Measurements from ENCODE around the gene MGMT.

MGMT gene

DNA sequence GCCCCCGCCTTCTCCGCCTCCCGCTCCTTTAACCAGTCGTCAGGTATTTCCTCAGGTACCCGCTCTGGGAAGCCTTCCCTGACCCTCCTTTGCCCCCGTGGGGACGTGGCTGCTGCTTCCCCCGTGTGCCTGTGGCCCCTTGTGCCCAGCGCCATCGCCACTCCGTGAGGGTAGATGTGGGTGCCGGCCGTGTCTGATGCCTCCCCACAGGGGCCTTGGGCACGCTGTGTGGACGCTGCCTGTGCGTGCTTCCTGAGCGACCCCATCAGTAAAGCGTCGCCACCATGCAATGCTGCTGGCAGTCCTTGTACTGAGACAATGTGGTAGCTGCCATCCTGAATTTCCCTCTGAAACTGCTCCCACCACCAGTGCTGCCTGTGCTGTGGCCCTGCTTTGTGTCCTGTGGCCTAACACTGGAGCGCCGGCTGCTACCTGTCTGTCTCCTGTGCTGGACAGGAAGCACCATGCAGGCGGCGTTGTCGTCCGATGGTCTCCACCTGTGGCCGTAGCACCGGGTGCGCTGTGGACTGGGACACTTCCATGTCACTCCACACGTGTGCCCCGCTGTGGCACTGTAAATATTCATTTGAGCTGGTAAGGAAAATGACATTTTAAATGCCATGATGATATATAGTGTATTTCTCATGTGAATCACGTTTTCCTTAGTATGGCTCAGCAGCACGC, 213.8 kb downstream of the MGMT start:
- no peaks in the 10 kb centered on the region for H3K27me3 ChIP-seq (ENCODE audit: insufficient read depth, low read depth, severe bottlenecking)
- H3K27ac ChIP-seq = no peak overlapping the region
- H3K9me3 ChIP-seq (ENCODE audit: severe bottlenecking) = no peaks in the 10 kb centered on the region
- TF ChIP-seq CTCF (IDR thresholded peaks at IDR 0.05; ENCODE audit: low read depth, low read length) = no peak
- H3K36me3 ChIP-seq = no peaks in the 10 kb centered on the region
- DNase-seq = no peak
- H3K4me3 ChIP-seq (ENCODE audit: low read depth, low read length) = no peak overlapping the region

DNA sequence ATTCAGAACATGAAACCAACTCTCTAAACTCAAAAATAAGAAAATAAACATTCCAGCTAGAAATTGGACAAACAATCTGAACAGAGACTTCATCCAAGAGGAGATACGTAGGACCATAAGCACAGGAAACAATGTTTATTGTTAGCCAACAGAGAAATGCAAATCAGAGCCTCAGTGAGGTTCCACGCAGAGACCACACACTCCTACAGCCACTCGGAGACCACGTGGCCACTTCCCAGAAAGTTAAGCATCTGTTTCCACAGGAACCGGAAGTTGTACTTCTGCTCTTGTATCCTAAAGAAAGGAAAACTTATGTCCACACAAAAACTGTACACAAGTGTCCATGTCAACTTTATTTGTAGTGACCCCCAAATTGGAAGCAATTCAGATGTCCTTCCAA, 214.8 kb downstream of the MGMT start:
- Histone ChIP-seq H3K27ac (no peak overlapping the region), H3K27me3 (ENCODE audit: insufficient read depth, low read depth, severe bottlenecking) (no peaks in the 10 kb centered on the region), H3K36me3 (no peaks in the 10 kb centered on the region), H3K9me3 (ENCODE audit: severe bottlenecking) (no peaks in the 10 kb centered on the region), H3K4me3 (ENCODE audit: low read depth, low read length) (no peak overlapping the region)
- TF ChIP-seq CTCF (IDR thresholded peaks at IDR 0.05; ENCODE audit: low read depth, low read length) = no peak
- no peak for DNase-seq

- no peak overlapping the region for H3K27ac ChIP-seq
- no peaks in the 10 kb centered on the region for H3K9me3 ChIP-seq (ENCODE audit: severe bottlenecking)
- DNase-seq = no peak
- H3K36me3 ChIP-seq = no peaks in the 10 kb centered on the region
- no peaks in the 10 kb centered on the region for H3K27me3 ChIP-seq (ENCODE audit: insufficient read depth, low read depth, severe bottlenecking)
- TF ChIP-seq CTCF (IDR thresholded peaks at IDR 0.05; ENCODE audit: low read depth, low read length) = no peak
- no peak overlapping the region for H3K4me3 ChIP-seq (ENCODE audit: low read depth, low read length)
Observed at GRCh38 chr10:129683519-129683918, 216.5 kb downstream of the MGMT start.

- Histone ChIP-seq H3K27ac (no peak overlapping the region), H3K36me3 (no peaks in the 10 kb centered on the region), H3K27me3 (ENCODE audit: insufficient read depth, low read depth, severe bottlenecking) (no peaks in the 10 kb centered on the region), H3K4me3 (ENCODE audit: low read depth, low read length) (no peak overlapping the region), H3K9me3 (ENCODE audit: severe bottlenecking) (no peaks in the 10 kb centered on the region)
- no peak for TF ChIP-seq CTCF (IDR thresholded peaks at IDR 0.05; ENCODE audit: low read depth, low read length)
- no peak for DNase-seq
Observed at GRCh38 chr10:129683920-129684319, 216.9 kb downstream of the MGMT start.

GRCh38 chr10:129685271-129685670, 218.2 kb downstream of the MGMT start:
- no peak overlapping the region for H3K27ac ChIP-seq
- H3K9me3 ChIP-seq (ENCODE audit: severe bottlenecking) = no peaks in the 10 kb centered on the region
- TF ChIP-seq CTCF (IDR thresholded peaks at IDR 0.05; ENCODE audit: low read depth, low read length) = no peak
- no peak overlapping the region for H3K4me3 ChIP-seq (ENCODE audit: low read depth, low read length)
- DNase-seq = no peak
- H3K36me3 ChIP-seq = no peaks in the 10 kb centered on the region
- H3K27me3 ChIP-seq (ENCODE audit: insufficient read depth, low read depth, severe bottlenecking) = no peaks in the 10 kb centered on the region

DNA sequence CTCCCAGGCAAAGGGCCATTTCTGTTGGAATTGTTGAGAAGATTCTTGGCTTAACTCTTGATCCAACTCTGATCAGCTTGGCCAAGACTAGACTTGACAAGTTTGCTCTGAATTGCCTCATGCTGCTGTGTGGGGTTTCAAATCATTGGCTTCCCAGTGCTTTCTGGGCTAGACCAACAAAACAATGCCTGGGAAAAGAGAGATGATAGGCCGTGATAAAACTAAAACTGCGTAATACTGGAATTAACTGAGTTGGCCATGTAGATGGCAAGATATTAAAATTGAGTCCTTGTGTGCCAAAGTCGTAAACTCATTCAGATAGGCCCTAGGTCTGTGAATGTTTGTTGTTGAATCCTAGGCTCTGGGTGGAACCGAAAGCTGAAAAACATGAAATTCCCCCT, 222.6 kb downstream of the MGMT start:
- H3K36me3 ChIP-seq = no peaks in the 10 kb centered on the region
- no peak overlapping the region for H3K4me3 ChIP-seq (ENCODE audit: low read depth, low read length)
- TF ChIP-seq CTCF (IDR thresholded peaks at IDR 0.05; ENCODE audit: low read depth, low read length) = no peak
- DNase-seq = no peak
- H3K9me3 ChIP-seq (ENCODE audit: severe bottlenecking) = no peaks in the 10 kb centered on the region
- H3K27me3 ChIP-seq (ENCODE audit: insufficient read depth, low read depth, severe bottlenecking) = no peaks in the 10 kb centered on the region
- no peak overlapping the region for H3K27ac ChIP-seq
